ENCODE measurements around the gene DNAAF3. TPM values are rescaled to one million over a fixed set of nuclear protein-coding genes. Genes with fewer than 3 reads are reported as not detected.

The DNAAF3 gene
- total RNA-seq, 1 experiment from 2014 or later: 13.1 TPM

- peak overlapping the region; percentile 96 for H3K27ac Mint-ChIP-seq (ENCODE audit: unreplicated experiment)
- H3K4me3 Mint-ChIP-seq (ENCODE audit: low read depth, unreplicated experiment): peak overlapping the region; percentile 84
- no TSS peak for BruUV-seq (replicated peaks)
- TF ChIP-seq, protein P1, sequence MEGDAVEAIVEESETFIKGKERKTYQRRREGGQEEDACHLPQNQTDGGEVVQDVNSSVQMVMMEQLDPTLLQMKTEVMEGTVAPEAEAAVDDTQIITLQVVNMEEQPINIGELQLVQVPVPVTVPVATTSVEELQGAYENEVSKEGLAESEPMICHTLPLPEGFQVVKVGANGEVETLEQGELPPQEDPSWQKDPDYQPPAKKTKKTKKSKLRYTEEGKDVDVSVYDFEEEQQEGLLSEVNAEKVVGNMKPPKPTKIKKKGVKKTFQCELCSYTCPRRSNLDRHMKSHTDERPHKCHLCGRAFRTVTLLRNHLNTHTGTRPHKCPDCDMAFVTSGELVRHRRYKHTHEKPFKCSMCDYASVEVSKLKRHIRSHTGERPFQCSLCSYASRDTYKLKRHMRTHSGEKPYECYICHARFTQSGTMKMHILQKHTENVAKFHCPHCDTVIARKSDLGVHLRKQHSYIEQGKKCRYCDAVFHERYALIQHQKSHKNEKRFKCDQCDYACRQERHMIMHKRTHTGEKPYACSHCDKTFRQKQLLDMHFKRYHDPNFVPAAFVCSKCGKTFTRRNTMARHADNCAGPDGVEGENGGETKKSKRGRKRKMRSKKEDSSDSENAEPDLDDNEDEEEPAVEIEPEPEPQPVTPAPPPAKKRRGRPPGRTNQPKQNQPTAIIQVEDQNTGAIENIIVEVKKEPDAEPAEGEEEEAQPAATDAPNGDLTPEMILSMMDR (IDR thresholded peaks at IDR 0.05; ENCODE audit: unreplicated experiment): peak; percentile 66
- intact Hi-C loops (cut with micrococcal nuclease; ENCODE audit: unreplicated experiment): loop anchor here (2.0 kb wide), 1 partner anchor 25 kb away; no protein-coding TSS in a partner anchor
- CTCF ChIA-PET: interaction anchor here (0.5 to 1.9 kb wide), 11 partner anchors 10 to 173 kb away, joined by 3 to 19 read pairs (median 5); partner anchors contain the start of genes HSPBP1, KMT5C, PPP1R12C and PPP6R1
- no peaks in the 10 kb centered on the region for H3K9me3 Mint-ChIP-seq (ENCODE audit: low read depth, unreplicated experiment)
- no peaks in the 10 kb centered on the region for H3K4me1 Mint-ChIP-seq (ENCODE audit: low read depth, unreplicated experiment)
- H3K27me3 Mint-ChIP-seq (ENCODE audit: unreplicated experiment): peaks cover 15% of the 10 kb centered on the region
- peak; percentile 94 for DNase-seq
- H3K36me3 Mint-ChIP-seq (ENCODE audit: insufficient read depth, unreplicated experiment): peaks cover 21% of the 10 kb centered on the region
Observed at GRCh38 chr19:55165952-55166529, 372 bp downstream of the DNAAF3 start.

- no TSS peak for BruUV-seq (replicated peaks)
- no peak for DNase-seq
- TF ChIP-seq, protein P1 (IDR thresholded peaks at IDR 0.05; ENCODE audit: unreplicated experiment): no peak
- no peak overlapping the region for H3K4me3 Mint-ChIP-seq (ENCODE audit: low read depth, unreplicated experiment)
- H3K4me1 Mint-ChIP-seq (ENCODE audit: low read depth, unreplicated experiment): peaks cover 24% of the 10 kb centered on the region
- intact Hi-C loops (cut with micrococcal nuclease; ENCODE audit: unreplicated experiment): no loop called here
- CTCF ChIA-PET: interaction anchor here (1.6 kb wide), 1 partner anchor 10 kb away, joined by 3 read pairs; no protein-coding TSS in a partner anchor
- H3K36me3 Mint-ChIP-seq (ENCODE audit: insufficient read depth, unreplicated experiment): peaks cover 51% of the 10 kb centered on the region
- peaks cover 23% of the 10 kb centered on the region for H3K27me3 Mint-ChIP-seq (ENCODE audit: unreplicated experiment)
- H3K9me3 Mint-ChIP-seq (ENCODE audit: low read depth, unreplicated experiment): no peaks in the 10 kb centered on the region
- H3K27ac Mint-ChIP-seq (ENCODE audit: unreplicated experiment): no peak overlapping the region
Observed at GRCh38 chr19:55161571-55162322, 4.7 kb downstream of the DNAAF3 start.

GRCh38 chr19:55160986-55161365 lies 5.4 kb downstream of the DNAAF3 start:
- CTCF ChIA-PET: interaction anchor here (0.7 to 2.5 kb wide), 9 partner anchors 10 to 246 kb away, joined by 3 to 14 read pairs (median 6); partner anchors contain the start of genes KMT5C and UBE2S
- Mint-ChIP-seq H3K27me3 (ENCODE audit: unreplicated experiment) (peaks cover 29% of the 10 kb centered on the region), H3K4me3 (ENCODE audit: low read depth, unreplicated experiment) (no peak overlapping the region), H3K9me3 (ENCODE audit: low read depth, unreplicated experiment) (no peaks in the 10 kb centered on the region), H3K4me1 (ENCODE audit: low read depth, unreplicated experiment) (peaks cover 24% of the 10 kb centered on the region), H3K36me3 (ENCODE audit: insufficient read depth, unreplicated experiment) (peaks cover 49% of the 10 kb centered on the region), H3K27ac (ENCODE audit: unreplicated experiment) (no peak overlapping the region)
- DNase-seq: no peak
- TF ChIP-seq, protein P1 (IDR thresholded peaks at IDR 0.05; ENCODE audit: unreplicated experiment): no peak
- intact Hi-C loops (cut with micrococcal nuclease; ENCODE audit: unreplicated experiment): no loop called here
- BruUV-seq (replicated peaks): no TSS peak

DNA sequence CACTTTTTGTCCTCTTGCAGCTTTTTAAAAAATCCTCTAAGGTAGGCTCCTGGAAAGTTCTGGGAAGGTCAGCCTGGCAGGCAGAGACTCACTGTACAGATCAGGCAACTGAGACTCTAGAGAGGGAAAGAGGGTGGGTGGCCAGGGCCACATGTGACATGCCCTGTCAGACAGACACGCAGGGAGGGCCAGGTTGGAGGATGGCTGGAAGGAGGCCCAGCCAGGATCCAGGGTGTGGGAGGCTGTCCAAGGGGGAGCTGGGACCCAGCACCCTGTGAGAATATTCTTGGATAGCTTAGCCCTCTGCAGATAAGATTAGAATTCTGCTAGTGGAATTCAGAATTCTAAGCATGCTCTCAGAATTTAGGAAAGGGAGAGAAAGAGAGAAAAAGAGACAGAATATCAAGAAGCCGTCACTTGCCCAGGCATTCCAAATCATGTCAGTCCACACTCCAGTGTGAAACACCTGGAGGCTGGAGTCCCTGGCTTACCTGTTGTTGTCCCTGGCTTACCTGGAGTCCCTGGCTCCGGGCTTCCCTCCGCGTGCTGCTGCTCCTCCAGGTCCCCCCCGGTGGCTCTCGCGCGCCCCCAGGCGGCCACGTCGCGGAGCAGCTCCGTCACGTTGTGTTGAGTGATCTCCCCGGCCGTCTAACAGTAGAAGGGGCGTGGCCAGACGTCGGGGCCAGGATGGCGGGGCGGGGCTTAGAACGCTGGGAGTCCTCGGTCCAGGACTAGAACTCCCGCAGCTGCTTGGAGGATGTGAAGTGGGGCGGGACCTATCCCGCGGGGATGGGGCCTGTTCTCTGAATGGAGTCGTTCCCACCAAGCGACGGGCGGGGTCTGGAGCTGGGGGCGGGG lies 6.1 kb downstream of the DNAAF3 start:
- Mint-ChIP-seq H3K36me3 (ENCODE audit: insufficient read depth, unreplicated experiment) (peaks cover 43% of the 10 kb centered on the region), H3K4me3 (ENCODE audit: low read depth, unreplicated experiment) (no peak overlapping the region), H3K9me3 (ENCODE audit: low read depth, unreplicated experiment) (no peaks in the 10 kb centered on the region), H3K27ac (ENCODE audit: unreplicated experiment) (no peak overlapping the region), H3K27me3 (ENCODE audit: unreplicated experiment) (peaks cover 29% of the 10 kb centered on the region), H3K4me1 (ENCODE audit: low read depth, unreplicated experiment) (peaks cover 24% of the 10 kb centered on the region)
- no TSS peak for BruUV-seq (replicated peaks)
- TF ChIP-seq, protein P1 (IDR thresholded peaks at IDR 0.05; ENCODE audit: unreplicated experiment): peak; percentile 96
- peak; percentile 98 for DNase-seq
- intact Hi-C loops (cut with micrococcal nuclease; ENCODE audit: unreplicated experiment): no loop called here
- CTCF ChIA-PET: interaction anchor here (0.7 to 2.5 kb wide), 9 partner anchors 9 to 247 kb away, joined by 3 to 14 read pairs (median 6); partner anchors contain the start of genes KMT5C and UBE2S

Data from Calu3 (cell line).